HepG2 (cell line): Measurements from ENCODE around the gene ABCB4. TPM values are rescaled to one million over a fixed set of nuclear protein-coding genes. Genes with fewer than 3 reads are reported as not detected.
"Not testable (repeated sequence)": the region's sequence is repeated elsewhere in the genome, so short reads cannot be mapped to it uniquely, and the experiment has no call there.

Source experiments
- ATF5 ChIP-seq: sonication (generic); formaldehyde crosslinking; IDR thresholded peaks from 2 replicates; pipeline ENCODE4 v1.4.0; 2020; ENCODE audit warnings: mild to moderate bottlenecking, low read depth, missing genetic modification reagents
- KDM3A ChIP-seq: IDR thresholded peaks from 2 replicates; pipeline ENCODE4 v1.6.1; 2018; ENCODE audit warnings: low read depth, missing compliant biosample characterization
- MTERF4 ChIP-seq: sonication (generic); formaldehyde crosslinking; IDR thresholded peaks from 2 replicates; pipeline ENCODE4 v1.8.0; 2023; ENCODE audit warnings: mild to moderate bottlenecking, missing genetic modification reagents
- NRL ChIP-seq: sonication (generic); formaldehyde crosslinking; IDR thresholded peaks from 2 replicates; pipeline ENCODE4 v1.5.0; 2020; ENCODE audit warnings: missing genetic modification reagents, mild to moderate bottlenecking, moderate library complexity, borderline replicate concordance
- PHF8 ChIP-seq: sonication (generic); formaldehyde crosslinking; IDR thresholded peaks from 2 replicates; pipeline ENCODE4 v1.5.0; 2020; ENCODE audit warnings: missing genetic modification reagents
- ZBTB40 ChIP-seq, 2 experiments: fragments of 450-650 bp in 1 of 2; sonication (generic) in 1 of 2; formaldehyde crosslinking in 1 of 2; IDR thresholded peaks; 2 replicates each; pipeline versions ENCODE4 v1.6.1 to v1.8.0; 2016 to 2022; ENCODE audit warnings: antibody characterized with exemption in 1 of 2, mild to moderate bottlenecking in 1 of 2, missing genetic modification reagents in 1 of 2
- ZNF580 ChIP-seq: IDR thresholded peaks from 2 replicates; pipeline ENCODE4 v1.6.1; 2016; ENCODE audit warnings: low read depth, borderline replicate concordance
- ZNF598 ChIP-seq: sonication (generic); formaldehyde crosslinking; IDR thresholded peaks from 2 replicates; pipeline ENCODE4 v1.5.1; 2020; ENCODE audit warnings: mild to moderate bottlenecking, missing genetic modification reagents, borderline replicate concordance
- polyA plus RNA-seq, 8 experiments: library from polyadenylated mRNA; depleted of rRNA in 3 of 8; stranded (reverse) in 7 of 8; unstranded in 1 of 8; fragments of >200 nt; fragmentation: Illumina TruSeq in 4 of 8; extraction: Trizol in 4 of 8; gene quantifications; 2 replicates each; pipeline versions ENCODE4 v1.2.1 to v1.2.3, GENCODE V29; 2011 to 2016; ENCODE audit warnings: low read depth in 4 of 8, missing spikeins in 1 of 8, mixed read lengths in 1 of 8; ENCODE audit not compliant: insufficient read depth in 1 of 8
- total RNA-seq, 5 experiments: library from RNA; depleted of rRNA; stranded (reverse); fragments of >200 nt; fragmentation: Illumina TruSeq; extraction: Trizol; gene quantifications; 2 replicates each; pipeline ENCODE4 v1.2.3, GENCODE V29; 2016; ENCODE audit warnings: low read depth in 1 of 5

Gene ABCB4
- total and polyA plus RNA-seq, 2 of the 13 experiments (the other 11 are each of a cell fraction or from before 2014, with no cell fraction given): 18.0 to 32.4 TPM

- TF ChIP-seq ZNF580 (CRISPR knock-in tag) (0 out of 2 replicates have a peak, but pooled peaks have one; percentile 16), KDM3A (peak; percentile 8; the same call in 1 of the 2 replicates), ZBTB40 (CRISPR knock-in tag; IDR thresholded peaks at IDR 0.05) (0 out of 2 replicates have a peak, but pooled peaks have one; percentile 12), ZNF598 (CRISPR knock-in tag) (0 out of 2 replicates have a peak, but pooled peaks have one; percentile 0), NRL (CRISPR knock-in tag) (0 out of 2 replicates have a peak, but pooled peaks have one; percentile 6), MTERF4 (CRISPR knock-in tag) (0 out of 2 replicates have a peak, but pooled peaks have one; percentile 12), PHF8 (CRISPR knock-in tag) (0 out of 2 replicates have a peak, but pooled peaks have one; percentile 10), ATF5 (CRISPR knock-in tag) (0 out of 2 replicates have a peak, but pooled peaks have one; percentile 21)
- TF ChIP-seq ZBTB40 (IDR thresholded peaks at IDR 0.05): not testable (repeated sequence)
Measured at GRCh38 chr7:87465534-87465880, 10.0 kb downstream of the ABCB4 start (continued).
